GM23338 (cell line): ENCODE measurements around the gene CRISP1. TPM values are rescaled to one million over a fixed set of nuclear protein-coding genes. Genes with fewer than 3 reads are reported as not detected.

Source experiments
- ATAC-seq: fragments of 200-7000 bp; cut with Tn5 transposase; 3 replicates; pipeline ENCODE4 v1.9.1; 2020
- DNase-seq: peaks from one replicate; pipeline ENCODE4 v3.0.0-alpha.2; 2015; ENCODE audit warnings: low spot score
- H2AFZ ChIP-seq: fragments of 200-600 bp; sonication (generic); 2 replicates; pipeline ENCODE4 v1.8.0; 2016; ENCODE audit warnings: antibody characterized with exemption, mild to moderate bottlenecking, moderate library complexity
- H3F3A ChIP-seq: fragments of 200-600 bp; sonication (generic); replicated peaks from 2 replicates; pipeline ENCODE4 v1.8.0; 2017; ENCODE audit warnings: antibody characterized with exemption, mixed run types, low read depth
- H3K27ac ChIP-seq: fragments of 200-600 bp; sonication (generic); 2 replicates; pipeline ENCODE4 v1.6.1; 2016; ENCODE audit warnings: low read depth
- H3K27me3 ChIP-seq: fragments of 200-600 bp; sonication (generic); 2 replicates; pipeline ENCODE4 v1.8.0; 2016; ENCODE audit warnings: mild to moderate bottlenecking, mixed run types, moderate library complexity; ENCODE audit not compliant: insufficient read depth
- H3K36me3 ChIP-seq: fragments of 200-600 bp; sonication (generic); 2 replicates; pipeline ENCODE4 v1.8.0; 2016; ENCODE audit warnings: mild to moderate bottlenecking; ENCODE audit not compliant: insufficient read depth
- H3K4me1 ChIP-seq: fragments of 200-600 bp; sonication (generic); 2 replicates; pipeline ENCODE4 v1.8.0; 2016; ENCODE audit warnings: mild to moderate bottlenecking, moderate library complexity; ENCODE audit not compliant: insufficient read depth
- H3K4me2 ChIP-seq: fragments of 200-600 bp; sonication (generic); 2 replicates; pipeline ENCODE4 v1.7.1; 2017; ENCODE audit warnings: mixed run types
- H3K4me3 ChIP-seq: fragments of 200-600 bp; sonication (generic); 2 replicates; pipeline ENCODE4 v1.6.1; 2016; ENCODE audit warnings: mixed run types
- H3K79me2 ChIP-seq: fragments of 200-600 bp; sonication (generic); replicated peaks from 2 replicates; pipeline ENCODE4 v1.8.0; 2017; ENCODE audit warnings: mild to moderate bottlenecking; ENCODE audit not compliant: insufficient read depth
- H3K9me2 ChIP-seq: fragments of 200-600 bp; sonication (generic); 2 replicates; pipeline ENCODE4 v1.8.0; 2017; ENCODE audit not compliant: insufficient read depth
- H4K20me1 ChIP-seq: fragments of 200-600 bp; sonication (generic); replicated peaks from 2 replicates; pipeline ENCODE4 v1.8.0; 2017; ENCODE audit warnings: mild to moderate bottlenecking; ENCODE audit not compliant: insufficient read depth
- H3K27ac Mint-ChIP-seq: 2 replicates; pipeline ENCODE4 v1.8.0; 2020; ENCODE audit warnings: inconsistent platforms, mild to moderate bottlenecking, moderate library complexity, mixed read lengths
- H3K27me3 Mint-ChIP-seq: 3 replicates; pipeline ENCODE4 v1.8.0; 2022; ENCODE audit warnings: low read depth, mild to moderate bottlenecking, moderate library complexity, mixed read lengths, inconsistent platforms; ENCODE audit not compliant: insufficient read depth, poor library complexity
- H3K36me3 Mint-ChIP-seq: 3 replicates; pipeline ENCODE4 v1.8.0; 2021; ENCODE audit warnings: low read depth, mild to moderate bottlenecking, inconsistent platforms, moderate library complexity, mixed read lengths
- H3K4me1 Mint-ChIP-seq: 3 replicates; pipeline ENCODE4 v1.8.0; 2020; ENCODE audit warnings: mild to moderate bottlenecking, inconsistent platforms, mixed read lengths
- H3K4me3 Mint-ChIP-seq: 3 replicates; pipeline ENCODE4 v1.8.0; 2021; ENCODE audit warnings: moderate library complexity, mild to moderate bottlenecking, inconsistent platforms, mixed read lengths
- H3K9me3 Mint-ChIP-seq: 3 replicates; pipeline ENCODE4 v1.8.0; 2020; ENCODE audit warnings: moderate library complexity, mild to moderate bottlenecking, inconsistent platforms, mixed read lengths
- CREB1 ChIP-seq: fragments of 250-450 bp; sonication (Bioruptor Pico); IDR thresholded peaks from 2 replicates; pipeline ENCODE4 v1.5.0; 2020; ENCODE audit warnings: low read depth, mild to moderate bottlenecking, moderate library complexity
- EZH2 ChIP-seq: fragments of 200-600 bp; sonication (generic); IDR thresholded peaks from one replicate; pipeline ENCODE4 v1.8.0; 2017; ENCODE audit warnings: antibody characterized with exemption, mild to moderate bottlenecking, low read depth; ENCODE audit not compliant: unreplicated experiment
- EZH2phosphoT487 ChIP-seq: fragments of 200-600 bp; sonication (generic); IDR thresholded peaks from one replicate; pipeline ENCODE4 v1.8.1; 2018; ENCODE audit warnings: antibody characterized with exemption; ENCODE audit not compliant: unreplicated experiment
- JUNB ChIP-seq: IDR thresholded peaks from one replicate; pipeline ENCODE4 v1.6.1; 2016; ENCODE audit warnings: antibody characterized with exemption; ENCODE audit not compliant: unreplicated experiment
- POLR2AphosphoS5 ChIP-seq: IDR thresholded peaks from 2 replicates; pipeline ENCODE4 v1.6.1; 2016; ENCODE audit warnings: antibody characterized with exemption, low read depth
- STAT1 ChIP-seq: IDR thresholded peaks from one replicate; pipeline ENCODE4 v1.6.1; 2016; ENCODE audit warnings: antibody characterized with exemption; ENCODE audit not compliant: unreplicated experiment
- ZNF114 ChIP-seq: fragments of 250-450 bp; sonication (Bioruptor Pico); IDR thresholded peaks from 2 replicates; pipeline ENCODE4 v1.5.0; 2020; ENCODE audit warnings: mild to moderate bottlenecking, moderate library complexity
- polyA plus RNA-seq: library from polyadenylated mRNA; unstranded; fragments of >200 nt; fragmentation: Nextera tagmentation; extraction: Ambion mirVana; gene quantifications from 2 replicates; pipeline ENCODE4 v1.2.1, GENCODE V29; 2016
- total RNA-seq: library from RNA; depleted of rRNA; stranded (reverse); fragments of >200 nt; shearing (Covaris generic); gene quantifications from 2 replicates; pipeline ENCODE4 v1.2.3, GENCODE V29; 2014
- TF ChIP-seq, protein P1 (sequence below), 2 experiments: fragments of 200-600 bp in 1 of 2; sonication (generic) in 1 of 2; conservative IDR thresholded peaks; 2 replicates each; pipeline versions ENCODE4 v1.5.1 to v1.6.1; 2016 to 2017; ENCODE audit warnings: antibody characterized with exemption in 2 of 2, low read depth in 2 of 2, mild to moderate bottlenecking in 2 of 2, moderate library complexity in 1 of 2
- TF ChIP-seq, protein P2 (sequence below): IDR thresholded peaks from 2 replicates; pipeline ENCODE4 v1.6.1; 2016; ENCODE audit warnings: antibody characterized with exemption
- TF ChIP-seq, protein P3 (sequence below): fragments of 250-450 bp; sonication (Bioruptor Pico); IDR thresholded peaks from 2 replicates; pipeline ENCODE4 v1.5.0; 2020; ENCODE audit warnings: mild to moderate bottlenecking, moderate library complexity

CRISP1 gene
- total and polyA plus RNA-seq, 2 experiments from 2014 or later, result not detected

DNA sequence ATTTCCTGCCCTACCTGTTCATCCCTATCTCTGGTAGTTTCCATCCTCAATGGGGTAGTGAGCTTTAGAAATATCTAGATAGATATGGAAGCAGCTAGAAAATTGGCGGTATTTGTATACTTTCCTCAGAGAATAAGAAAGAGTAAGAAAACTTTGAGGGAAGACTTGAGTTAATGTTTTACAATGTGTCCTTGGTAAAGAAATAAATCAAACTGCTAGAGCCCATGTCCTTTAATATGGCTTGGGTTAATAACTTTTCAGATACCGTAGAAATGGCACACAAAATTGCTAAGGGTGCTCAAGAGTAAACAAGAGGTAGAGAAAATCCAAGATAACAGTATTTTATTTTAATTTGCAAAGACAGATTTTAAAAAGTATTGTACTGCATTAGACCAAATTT, 51.2 kb downstream of the CRISP1 start:
- Histone ChIP-seq H3K4me3 (no peak overlapping the region), H3K27ac (no peak overlapping the region), H2AFZ (no peak overlapping the region), H3K4me2 (no peak overlapping the region), H3F3A (no peaks in the 10 kb centered on the region), H3K79me2 (no peaks in the 10 kb centered on the region), H3K36me3 (no peaks in the 10 kb centered on the region), H3K27me3 (no peaks in the 10 kb centered on the region), H3K4me1 (no peaks in the 10 kb centered on the region), H4K20me1 (no peaks in the 10 kb centered on the region), H3K9me2 (no peaks in the 10 kb centered on the region; the same call in 1 of the 2 replicates)
- H3K36me3 Mint-ChIP-seq, result no peaks in the 10 kb centered on the region
- H3K27ac Mint-ChIP-seq, result no peak overlapping the region
- H3K27me3 Mint-ChIP-seq, result no peaks in the 10 kb centered on the region
- H3K4me1 Mint-ChIP-seq, result no peaks in the 10 kb centered on the region
- TF ChIP-seq, protein P1, sequence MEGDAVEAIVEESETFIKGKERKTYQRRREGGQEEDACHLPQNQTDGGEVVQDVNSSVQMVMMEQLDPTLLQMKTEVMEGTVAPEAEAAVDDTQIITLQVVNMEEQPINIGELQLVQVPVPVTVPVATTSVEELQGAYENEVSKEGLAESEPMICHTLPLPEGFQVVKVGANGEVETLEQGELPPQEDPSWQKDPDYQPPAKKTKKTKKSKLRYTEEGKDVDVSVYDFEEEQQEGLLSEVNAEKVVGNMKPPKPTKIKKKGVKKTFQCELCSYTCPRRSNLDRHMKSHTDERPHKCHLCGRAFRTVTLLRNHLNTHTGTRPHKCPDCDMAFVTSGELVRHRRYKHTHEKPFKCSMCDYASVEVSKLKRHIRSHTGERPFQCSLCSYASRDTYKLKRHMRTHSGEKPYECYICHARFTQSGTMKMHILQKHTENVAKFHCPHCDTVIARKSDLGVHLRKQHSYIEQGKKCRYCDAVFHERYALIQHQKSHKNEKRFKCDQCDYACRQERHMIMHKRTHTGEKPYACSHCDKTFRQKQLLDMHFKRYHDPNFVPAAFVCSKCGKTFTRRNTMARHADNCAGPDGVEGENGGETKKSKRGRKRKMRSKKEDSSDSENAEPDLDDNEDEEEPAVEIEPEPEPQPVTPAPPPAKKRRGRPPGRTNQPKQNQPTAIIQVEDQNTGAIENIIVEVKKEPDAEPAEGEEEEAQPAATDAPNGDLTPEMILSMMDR (conservative IDR thresholded peaks at IDR 0.05; ENCODE audit: low read depth in 2 of 2), result no peak
- no peak for TF ChIP-seq ZNF114 (CRISPR knock-in tag)
- H3K9me3 Mint-ChIP-seq, result no peaks in the 10 kb centered on the region
- no peak for DNase-seq
- no peak overlapping the region for H3K4me3 Mint-ChIP-seq
- no peak for ATAC-seq

DNA sequence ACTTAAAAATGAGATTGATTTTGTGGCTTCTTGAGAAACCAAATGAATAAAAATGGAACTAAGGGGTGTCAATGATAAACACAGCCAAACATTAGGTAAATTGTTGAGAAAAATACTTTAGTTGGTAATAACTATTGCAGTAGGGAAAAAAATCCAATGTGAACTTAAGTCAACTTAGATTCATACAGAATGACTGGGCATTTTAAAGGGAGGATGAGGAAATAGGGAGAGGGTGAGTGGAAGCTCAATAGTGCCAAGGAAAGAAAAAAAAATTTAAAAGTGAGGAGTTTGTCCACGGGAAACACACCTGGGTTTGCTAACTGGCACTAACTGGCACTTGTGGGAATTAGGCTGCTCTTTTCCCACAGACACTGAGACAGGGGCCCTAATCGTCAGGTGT, 53.1 kb downstream of the CRISP1 start:
- Histone ChIP-seq H3K27ac (no peak overlapping the region), H3K4me1 (no peaks in the 10 kb centered on the region), H3K9me2 (no peaks in the 10 kb centered on the region; the same call in 1 of the 2 replicates), H3K4me3 (no peak overlapping the region), H3K4me2 (no peak overlapping the region), H3K79me2 (no peaks in the 10 kb centered on the region), H2AFZ (no peak overlapping the region), H4K20me1 (no peaks in the 10 kb centered on the region), H3K27me3 (no peaks in the 10 kb centered on the region), H3F3A (no peaks in the 10 kb centered on the region), H3K36me3 (no peaks in the 10 kb centered on the region)
- Mint-ChIP-seq H3K27me3 (no peaks in the 10 kb centered on the region), H3K4me1 (no peaks in the 10 kb centered on the region), H3K27ac (no peak overlapping the region), H3K4me3 (no peak overlapping the region), H3K9me3 (peaks cover 7% of the 10 kb centered on the region; the same call in 1 of the 3 replicates), H3K36me3 (no peaks in the 10 kb centered on the region)
- DNase-seq (no peak), ATAC-seq (no peak)
- TF ChIP-seq, protein P2, sequence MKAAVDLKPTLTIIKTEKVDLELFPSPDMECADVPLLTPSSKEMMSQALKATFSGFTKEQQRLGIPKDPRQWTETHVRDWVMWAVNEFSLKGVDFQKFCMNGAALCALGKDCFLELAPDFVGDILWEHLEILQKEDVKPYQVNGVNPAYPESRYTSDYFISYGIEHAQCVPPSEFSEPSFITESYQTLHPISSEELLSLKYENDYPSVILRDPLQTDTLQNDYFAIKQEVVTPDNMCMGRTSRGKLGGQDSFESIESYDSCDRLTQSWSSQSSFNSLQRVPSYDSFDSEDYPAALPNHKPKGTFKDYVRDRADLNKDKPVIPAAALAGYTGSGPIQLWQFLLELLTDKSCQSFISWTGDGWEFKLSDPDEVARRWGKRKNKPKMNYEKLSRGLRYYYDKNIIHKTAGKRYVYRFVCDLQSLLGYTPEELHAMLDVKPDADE, result no peak
- TF ChIP-seq CREB1 (CRISPR knock-in tag), result no peak
- no peak for TF ChIP-seq ZNF114 (CRISPR knock-in tag)
- TF ChIP-seq POLR2AphosphoS5, result no peak
- TF ChIP-seq EZH2, result no peak
- no peak for TF ChIP-seq EZH2phosphoT487
- TF ChIP-seq JUNB, result no peak
- TF ChIP-seq, protein P3, sequence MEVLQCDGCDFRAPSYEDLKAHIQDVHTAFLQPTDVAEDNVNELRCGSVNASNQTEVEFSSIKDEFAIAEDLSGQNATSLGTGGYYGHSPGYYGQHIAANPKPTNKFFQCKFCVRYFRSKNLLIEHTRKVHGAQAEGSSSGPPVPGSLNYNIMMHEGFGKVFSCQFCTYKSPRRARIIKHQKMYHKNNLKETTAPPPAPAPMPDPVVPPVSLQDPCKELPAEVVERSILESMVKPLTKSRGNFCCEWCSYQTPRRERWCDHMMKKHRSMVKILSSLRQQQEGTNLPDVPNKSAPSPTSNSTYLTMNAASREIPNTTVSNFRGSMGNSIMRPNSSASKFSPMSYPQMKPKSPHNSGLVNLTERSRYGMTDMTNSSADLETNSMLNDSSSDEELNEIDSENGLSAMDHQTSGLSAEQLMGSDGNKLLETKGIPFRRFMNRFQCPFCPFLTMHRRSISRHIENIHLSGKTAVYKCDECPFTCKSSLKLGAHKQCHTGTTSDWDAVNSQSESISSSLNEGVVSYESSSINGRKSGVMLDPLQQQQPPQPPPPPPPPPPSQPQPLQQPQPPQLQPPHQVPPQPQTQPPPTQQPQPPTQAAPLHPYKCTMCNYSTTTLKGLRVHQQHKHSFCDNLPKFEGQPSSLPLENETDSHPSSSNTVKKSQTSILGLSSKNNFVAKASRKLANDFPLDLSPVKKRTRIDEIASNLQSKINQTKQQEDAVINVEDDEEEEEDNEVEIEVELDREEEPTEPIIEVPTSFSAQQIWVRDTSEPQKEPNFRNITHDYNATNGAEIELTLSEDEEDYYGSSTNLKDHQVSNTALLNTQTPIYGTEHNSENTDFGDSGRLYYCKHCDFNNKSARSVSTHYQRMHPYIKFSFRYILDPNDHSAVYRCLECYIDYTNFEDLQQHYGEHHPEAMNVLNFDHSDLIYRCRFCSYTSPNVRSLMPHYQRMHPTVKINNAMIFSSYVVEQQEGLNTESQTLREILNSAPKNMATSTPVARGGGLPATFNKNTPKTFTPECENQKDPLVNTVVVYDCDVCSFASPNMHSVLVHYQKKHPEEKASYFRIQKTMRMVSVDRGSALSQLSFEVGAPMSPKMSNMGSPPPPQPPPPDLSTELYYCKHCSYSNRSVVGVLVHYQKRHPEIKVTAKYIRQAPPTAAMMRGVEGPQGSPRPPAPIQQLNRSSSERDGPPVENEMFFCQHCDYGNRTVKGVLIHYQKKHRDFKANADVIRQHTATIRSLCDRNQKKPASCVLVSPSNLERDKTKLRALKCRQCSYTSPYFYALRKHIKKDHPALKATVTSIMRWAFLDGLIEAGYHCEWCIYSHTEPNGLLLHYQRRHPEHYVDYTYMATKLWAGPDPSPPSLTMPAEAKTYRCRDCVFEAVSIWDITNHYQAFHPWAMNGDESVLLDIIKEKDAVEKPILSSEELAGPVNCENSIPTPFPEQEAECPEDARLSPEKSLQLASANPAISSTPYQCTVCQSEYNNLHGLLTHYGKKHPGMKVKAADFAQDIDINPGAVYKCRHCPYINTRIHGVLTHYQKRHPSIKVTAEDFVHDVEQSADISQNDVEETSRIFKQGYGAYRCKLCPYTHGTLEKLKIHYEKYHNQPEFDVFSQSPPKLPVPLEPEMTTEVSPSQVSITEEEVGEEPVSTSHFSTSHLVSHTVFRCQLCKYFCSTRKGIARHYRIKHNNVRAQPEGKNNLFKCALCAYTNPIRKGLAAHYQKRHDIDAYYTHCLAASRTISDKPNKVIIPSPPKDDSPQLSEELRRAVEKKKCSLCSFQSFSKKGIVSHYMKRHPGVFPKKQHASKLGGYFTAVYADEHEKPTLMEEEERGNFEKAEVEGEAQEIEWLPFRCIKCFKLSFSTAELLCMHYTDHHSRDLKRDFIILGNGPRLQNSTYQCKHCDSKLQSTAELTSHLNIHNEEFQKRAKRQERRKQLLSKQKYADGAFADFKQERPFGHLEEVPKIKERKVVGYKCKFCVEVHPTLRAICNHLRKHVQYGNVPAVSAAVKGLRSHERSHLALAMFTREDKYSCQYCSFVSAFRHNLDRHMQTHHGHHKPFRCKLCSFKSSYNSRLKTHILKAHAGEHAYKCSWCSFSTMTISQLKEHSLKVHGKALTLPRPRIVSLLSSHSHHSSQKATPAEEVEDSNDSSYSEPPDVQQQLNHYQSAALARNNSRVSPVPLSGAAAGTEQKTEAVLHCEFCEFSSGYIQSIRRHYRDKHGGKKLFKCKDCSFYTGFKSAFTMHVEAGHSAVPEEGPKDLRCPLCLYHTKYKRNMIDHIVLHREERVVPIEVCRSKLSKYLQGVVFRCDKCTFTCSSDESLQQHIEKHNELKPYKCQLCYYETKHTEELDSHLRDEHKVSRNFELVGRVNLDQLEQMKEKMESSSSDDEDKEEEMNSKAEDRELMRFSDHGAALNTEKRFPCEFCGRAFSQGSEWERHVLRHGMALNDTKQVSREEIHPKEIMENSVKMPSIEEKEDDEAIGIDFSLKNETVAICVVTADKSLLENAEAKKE (CRISPR knock-in tag), result no peak
- TF ChIP-seq STAT1, result no peak
